Measurements from ENCODE around the gene MYMX. TPM values are rescaled to one million over a fixed set of nuclear protein-coding genes. Genes with fewer than 3 reads are reported as not detected.

The MYMX gene
- total and polyA plus RNA-seq, 2 of the 13 experiments (the other 11 are each of a cell fraction or from before 2014, with no cell fraction given): not detected

- TF ChIP-seq CBX2 (IDR thresholded peaks at IDR 0.05; ENCODE audit: low read depth, low read length): no peak
- 0 out of 2 replicates have a peak, but pooled peaks have one; percentile 33 for TF ChIP-seq CBX2 (CRISPR knock-in tag; IDR thresholded peaks at IDR 0.05; ENCODE audit: low read depth)
- TF ChIP-seq MXD1 (CRISPR knock-in tag; IDR thresholded peaks at IDR 0.05): peak; percentile 90
- peak; percentile 76; the same call in 1 of the 2 replicates for TF ChIP-seq ZNF230 (CRISPR knock-in tag; IDR thresholded peaks at IDR 0.05)
- peak; percentile 53 for TF ChIP-seq HOXA3 (CRISPR knock-in tag; IDR thresholded peaks at IDR 0.05)
- peak; percentile 47; the same call in 1 of the 2 replicates for TF ChIP-seq ZNF343 (CRISPR knock-in tag; IDR thresholded peaks at IDR 0.05)
- TF ChIP-seq, protein P1, sequence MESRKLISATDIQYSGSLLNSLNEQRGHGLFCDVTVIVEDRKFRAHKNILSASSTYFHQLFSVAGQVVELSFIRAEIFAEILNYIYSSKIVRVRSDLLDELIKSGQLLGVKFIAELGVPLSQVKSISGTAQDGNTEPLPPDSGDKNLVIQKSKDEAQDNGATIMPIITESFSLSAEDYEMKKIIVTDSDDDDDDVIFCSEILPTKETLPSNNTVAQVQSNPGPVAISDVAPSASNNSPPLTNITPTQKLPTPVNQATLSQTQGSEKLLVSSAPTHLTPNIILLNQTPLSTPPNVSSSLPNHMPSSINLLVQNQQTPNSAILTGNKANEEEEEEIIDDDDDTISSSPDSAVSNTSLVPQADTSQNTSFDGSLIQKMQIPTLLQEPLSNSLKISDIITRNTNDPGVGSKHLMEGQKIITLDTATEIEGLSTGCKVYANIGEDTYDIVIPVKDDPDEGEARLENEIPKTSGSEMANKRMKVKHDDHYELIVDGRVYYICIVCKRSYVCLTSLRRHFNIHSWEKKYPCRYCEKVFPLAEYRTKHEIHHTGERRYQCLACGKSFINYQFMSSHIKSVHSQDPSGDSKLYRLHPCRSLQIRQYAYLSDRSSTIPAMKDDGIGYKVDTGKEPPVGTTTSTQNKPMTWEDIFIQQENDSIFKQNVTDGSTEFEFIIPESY (CRISPR knock-in tag; IDR thresholded peaks at IDR 0.05): peak; percentile 15; the same call in 1 of the 2 replicates
- no peak; the same call in 1 of the 2 replicates for TF ChIP-seq SOX5 (CRISPR knock-in tag; IDR thresholded peaks at IDR 0.05; ENCODE audit: borderline replicate concordance)
- TF ChIP-seq ZNF441 (CRISPR knock-in tag; IDR thresholded peaks at IDR 0.05; ENCODE audit: borderline replicate concordance): peak; percentile 85
- TF ChIP-seq DNMT1 (CRISPR knock-in tag; IDR thresholded peaks at IDR 0.05): 0 out of 2 replicates have a peak, but pooled peaks have one; percentile 63
- peak; percentile 28; the same call in 1 of the 2 replicates for TF ChIP-seq ZNF710 (CRISPR knock-in tag; IDR thresholded peaks at IDR 0.05; ENCODE audit: borderline replicate concordance)
- TF ChIP-seq FOXK2 (IDR thresholded peaks at IDR 0.05): no peak
- 0 out of 2 replicates have a peak, but pooled peaks have one; percentile 10 for TF ChIP-seq FOXM1 (CRISPR knock-in tag; IDR thresholded peaks at IDR 0.05)
- TF ChIP-seq RXRA (CRISPR knock-in tag; IDR thresholded peaks at IDR 0.05): peak; percentile 51
- peak; percentile 60; the same call in 1 of the 2 replicates for TF ChIP-seq ZMAT3 (CRISPR knock-in tag; conservative IDR thresholded peaks at IDR 0.05)
- TF ChIP-seq, protein P2, sequence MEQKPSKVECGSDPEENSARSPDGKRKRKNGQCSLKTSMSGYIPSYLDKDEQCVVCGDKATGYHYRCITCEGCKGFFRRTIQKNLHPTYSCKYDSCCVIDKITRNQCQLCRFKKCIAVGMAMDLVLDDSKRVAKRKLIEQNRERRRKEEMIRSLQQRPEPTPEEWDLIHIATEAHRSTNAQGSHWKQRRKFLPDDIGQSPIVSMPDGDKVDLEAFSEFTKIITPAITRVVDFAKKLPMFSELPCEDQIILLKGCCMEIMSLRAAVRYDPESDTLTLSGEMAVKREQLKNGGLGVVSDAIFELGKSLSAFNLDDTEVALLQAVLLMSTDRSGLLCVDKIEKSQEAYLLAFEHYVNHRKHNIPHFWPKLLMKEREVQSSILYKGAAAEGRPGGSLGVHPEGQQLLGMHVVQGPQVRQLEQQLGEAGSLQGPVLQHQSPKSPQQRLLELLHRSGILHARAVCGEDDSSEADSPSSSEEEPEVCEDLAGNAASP (CRISPR knock-in tag; IDR thresholded peaks at IDR 0.05; ENCODE audit: borderline replicate concordance): no peak
- no peak for TF ChIP-seq HNRNPUL1 (IDR thresholded peaks at IDR 0.05; ENCODE audit: low read depth, low read length)
- no peak for TF ChIP-seq ARNT (IDR thresholded peaks at IDR 0.05)
- TF ChIP-seq SRF (IDR thresholded peaks at IDR 0.05; ENCODE audit: low read depth, low read length): no peak
- TF ChIP-seq HOXA5 (CRISPR knock-in tag; IDR thresholded peaks at IDR 0.05): peak; percentile 46; the same call in 1 of the 2 replicates
- TF ChIP-seq REL (CRISPR knock-in tag; conservative IDR thresholded peaks at IDR 0.05): peak; percentile 77; the same call in 1 of the 2 replicates
These were observed 48.4 kb downstream of the MYMX start, which contains the start of gene NFKBIE (continued) for GRCh38 chr6:44265007-44265721.
